Sigmoid colon (tissue), 7 donors: Measurements from ENCODE around the gene CCDC187. TPM values are rescaled to one million over a fixed set of nuclear protein-coding genes. Genes with fewer than 3 reads are reported as not detected.

Experiments
- DNase-seq: peaks from one replicate; pipeline ENCODE4 v3.0.0-alpha.2; 2019
- H3K27ac ChIP-seq, 4 donors: fragments of 200-600 bp; sonication (generic); one replicate each; pipeline ENCODE4 v1.5.1; 2016 to 2019; ENCODE audit warnings: mild to moderate bottlenecking in 1 of 4
- H3K27me3 ChIP-seq, 3 donors: fragments of 200-600 bp; sonication (generic); one replicate each; pipeline ENCODE4 v1.5.1; 2019; ENCODE audit warnings: mild to moderate bottlenecking in 1 of 3
- H3K36me3 ChIP-seq, 4 donors: fragments of 200-600 bp; sonication (generic); one replicate each; pipeline ENCODE4 v1.5.1; 2016 to 2019
- H3K4me1 ChIP-seq, 4 donors: fragments of 200-600 bp; sonication (generic); one replicate each; pipeline ENCODE4 v1.5.1; 2017 to 2019
- H3K4me3 ChIP-seq, 4 donors: fragments of 200-600 bp; sonication (generic); one replicate each; pipeline ENCODE4 v1.5.1; 2017 to 2019; ENCODE audit warnings: mild to moderate bottlenecking in 2 of 4, moderate library complexity in 1 of 4
- H3K9me3 ChIP-seq, 4 donors: fragments of 200-600 bp in 3 of 4; sonication (generic) in 3 of 4; one replicate each; pipeline versions ENCODE4 v1.5.1 to v1.6.1; 2013 to 2019
- EP300 ChIP-seq, 4 donors: sonication (generic); formaldehyde crosslinking; IDR thresholded peaks; one replicate each; pipeline ENCODE4 v1.6.1; 2017; ENCODE audit warnings: antibody characterized with exemption in 4 of 4
- POLR2A ChIP-seq, 2 donors: fragments of 450-650 bp; IDR thresholded peaks; one replicate each; pipeline ENCODE4 v1.6.1; 2016; ENCODE audit warnings: antibody characterized with exemption in 2 of 2, mild to moderate bottlenecking in 2 of 2, moderate library complexity in 2 of 2
- POLR2AphosphoS5 ChIP-seq, 4 donors: sonication (generic); formaldehyde crosslinking; IDR thresholded peaks; one replicate each; pipeline ENCODE4 v1.6.1; 2017; ENCODE audit warnings: antibody characterized with exemption in 4 of 4
- WGBS, 2 donors: extraction: QIAGEN DNeasy Blood & Tissue Kit; methylation state at CpG; one replicate each; pipeline ENCODE4 v1.1.7; 2013; 5-methylcytosine and 5-hydroxymethylcytosine counted together
- intact Hi-C: fragments of 100-400 bp; cut with DNase I; formaldehyde crosslinking; loops from one replicate; pipeline ENCODE4 v1.15.1; 2023
- polyA plus RNA-seq, 3 donors: library from polyadenylated mRNA; stranded (reverse); fragments of 200-250 nt; gene quantifications; one replicate each; pipeline ENCODE4 v1.2.3, GENCODE V29; 2013
- total RNA-seq, 4 donors: library from RNA; depleted of rRNA; stranded (reverse); fragments of >200 nt; gene quantifications; one replicate each; pipeline ENCODE4 v1.1.0, GENCODE V29; 2016
- TF ChIP-seq, protein P1 (sequence below), 4 experiments: fragments of 450-650 bp in 3 of 4; fragments of 200-600 bp in 1 of 4; IDR thresholded peaks; one replicate each; pipeline ENCODE4 v1.5.1; 2016 to 2019; ENCODE audit warnings: antibody characterized with exemption in 4 of 4, mild to moderate bottlenecking in 3 of 4, moderate library complexity in 2 of 4
- donor health status: healthy with polysubstance abuse.
- donor health status: Bipolar disorder and iron deficiency.
- donor health status: healthy.

Gene CCDC187
- total and polyA plus RNA-seq, 7 donors, result 0.32 TPM; not detected in 6

DNA sequence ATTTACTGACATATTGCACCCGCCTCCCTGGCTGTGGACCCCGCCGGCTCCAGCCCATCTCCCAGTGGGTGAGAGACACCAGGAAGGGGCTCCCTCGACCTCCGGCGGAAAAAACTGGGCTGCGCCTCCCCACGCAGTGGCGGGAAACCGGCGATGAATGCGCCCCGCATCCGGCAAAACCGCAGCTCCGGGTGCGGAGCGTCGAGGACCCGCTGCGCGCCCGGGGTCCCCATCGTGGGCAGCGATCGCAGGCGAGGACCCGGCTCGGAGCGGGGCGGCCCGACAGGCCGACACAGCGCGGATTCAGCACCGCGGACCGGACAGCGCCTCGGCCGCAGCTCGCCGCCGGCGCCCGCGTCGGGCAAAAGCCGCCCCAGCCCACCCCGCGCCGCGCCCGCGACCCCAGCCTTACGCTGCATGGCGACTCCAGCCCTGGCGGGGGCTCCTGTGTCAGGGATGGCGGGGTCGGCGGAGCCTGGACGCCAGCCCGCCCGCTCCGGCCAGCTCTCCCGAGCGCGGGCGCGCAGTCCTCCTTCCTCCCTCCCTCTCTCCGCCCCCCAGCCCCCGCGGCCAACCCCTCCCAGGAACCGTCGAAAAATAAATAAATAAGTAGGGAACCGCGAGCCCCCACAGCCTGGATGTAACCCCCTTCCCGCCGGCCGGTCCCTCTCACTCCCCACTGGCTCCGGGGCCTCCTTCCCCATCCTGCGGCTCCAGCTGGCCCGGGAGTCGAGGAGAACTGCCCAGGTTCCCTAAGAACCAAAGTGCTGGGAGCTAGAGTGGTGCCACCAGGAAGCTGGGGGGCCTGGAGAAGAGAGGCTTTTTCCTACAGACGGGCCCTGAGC, 102.1 kb downstream of the CCDC187 start:
- H3K4me3 ChIP-seq, result no peak overlapping the region
- no peaks in the 10 kb centered on the region for H3K9me3 ChIP-seq
- WGBS, 2 donors, result 9 to 22% methylated on average over 85 of the region's 85 CpGs
- peaks cover 84 to 92% (median 90%) of the 10 kb centered on the region in 3 donors for H3K27me3 ChIP-seq
- no peaks in the 10 kb centered on the region for H3K36me3 ChIP-seq
- H3K27ac ChIP-seq, result no peak overlapping the region
- no peak for DNase-seq
- peaks cover 0 to 28% (median 9%) of the 10 kb centered on the region in 4 donors for H3K4me1 ChIP-seq
- intact Hi-C loops, result no loop called here
- TF ChIP-seq POLR2AphosphoS5 (IDR thresholded peaks at IDR 0.05), result no peak
- TF ChIP-seq POLR2A (IDR thresholded peaks at IDR 0.05), result no peak
- TF ChIP-seq EP300 (IDR thresholded peaks at IDR 0.05), result no peak
- TF ChIP-seq, protein P1, sequence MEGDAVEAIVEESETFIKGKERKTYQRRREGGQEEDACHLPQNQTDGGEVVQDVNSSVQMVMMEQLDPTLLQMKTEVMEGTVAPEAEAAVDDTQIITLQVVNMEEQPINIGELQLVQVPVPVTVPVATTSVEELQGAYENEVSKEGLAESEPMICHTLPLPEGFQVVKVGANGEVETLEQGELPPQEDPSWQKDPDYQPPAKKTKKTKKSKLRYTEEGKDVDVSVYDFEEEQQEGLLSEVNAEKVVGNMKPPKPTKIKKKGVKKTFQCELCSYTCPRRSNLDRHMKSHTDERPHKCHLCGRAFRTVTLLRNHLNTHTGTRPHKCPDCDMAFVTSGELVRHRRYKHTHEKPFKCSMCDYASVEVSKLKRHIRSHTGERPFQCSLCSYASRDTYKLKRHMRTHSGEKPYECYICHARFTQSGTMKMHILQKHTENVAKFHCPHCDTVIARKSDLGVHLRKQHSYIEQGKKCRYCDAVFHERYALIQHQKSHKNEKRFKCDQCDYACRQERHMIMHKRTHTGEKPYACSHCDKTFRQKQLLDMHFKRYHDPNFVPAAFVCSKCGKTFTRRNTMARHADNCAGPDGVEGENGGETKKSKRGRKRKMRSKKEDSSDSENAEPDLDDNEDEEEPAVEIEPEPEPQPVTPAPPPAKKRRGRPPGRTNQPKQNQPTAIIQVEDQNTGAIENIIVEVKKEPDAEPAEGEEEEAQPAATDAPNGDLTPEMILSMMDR (IDR thresholded peaks at IDR 0.05), result no peak

DNA sequence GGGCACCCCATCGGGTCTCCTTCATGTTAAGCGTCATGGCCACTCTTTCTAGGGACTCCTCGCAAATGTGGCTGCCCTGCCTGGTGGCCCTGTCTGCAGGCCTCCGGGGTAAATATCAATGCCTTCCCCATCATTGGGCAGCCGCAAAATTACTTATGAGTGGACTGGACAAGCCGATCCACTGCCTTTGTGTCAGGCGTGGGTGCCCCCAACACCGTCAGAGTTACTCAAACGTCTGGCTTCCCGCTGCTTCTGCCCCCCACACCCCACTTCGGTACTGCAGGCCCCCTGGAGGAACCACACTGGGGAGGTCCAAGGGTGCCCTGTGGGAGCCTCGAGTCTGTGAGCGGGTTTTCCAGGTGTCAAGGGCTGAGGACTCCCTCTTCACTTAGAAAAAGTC, 102.7 kb downstream of the CCDC187 start:
- no peak for DNase-seq
- WGBS, 2 donors, result 60 to 63% methylated on average over 13 of the region's 13 CpGs
- H3K27me3 ChIP-seq, result peaks cover 89 to 98% (median 95%) of the 10 kb centered on the region in 3 donors
- H3K36me3 ChIP-seq, result no peaks in the 10 kb centered on the region
- intact Hi-C loops, result no loop called here
- no peak overlapping the region for H3K27ac ChIP-seq
- H3K9me3 ChIP-seq, result no peaks in the 10 kb centered on the region
- H3K4me1 ChIP-seq, result peaks cover 0 to 28% (median 9%) of the 10 kb centered on the region in 4 donors
- no peak overlapping the region for H3K4me3 ChIP-seq
- no peak for TF ChIP-seq POLR2A (IDR thresholded peaks at IDR 0.05)
- TF ChIP-seq, protein P1 (IDR thresholded peaks at IDR 0.05), result no peak
- no peak for TF ChIP-seq POLR2AphosphoS5 (IDR thresholded peaks at IDR 0.05)
- TF ChIP-seq EP300 (IDR thresholded peaks at IDR 0.05), result no peak

DNA sequence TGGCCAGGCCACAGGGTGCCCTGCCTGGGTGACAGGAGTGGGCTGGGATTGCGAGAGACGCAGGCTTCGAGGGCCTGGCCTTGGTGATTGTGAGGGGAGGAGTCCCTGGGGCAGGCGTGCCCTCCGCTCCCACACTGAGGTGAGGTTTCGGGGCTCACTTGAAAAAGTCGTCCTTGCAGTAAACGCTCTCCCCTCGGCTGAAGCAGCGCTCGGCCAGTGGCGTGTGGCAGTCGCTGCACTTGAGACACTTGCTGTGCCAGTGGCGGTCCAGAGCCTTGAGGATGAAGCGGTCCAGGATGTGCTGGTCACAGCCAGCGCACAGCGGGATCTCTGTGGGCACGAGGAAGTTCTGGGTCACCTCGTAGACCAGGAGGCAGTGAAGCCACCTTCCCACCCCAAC, 103.5 kb downstream of the CCDC187 start:
- peaks cover 93 to 100% (median 98%) of the 10 kb centered on the region in 3 donors for H3K27me3 ChIP-seq
- TF ChIP-seq EP300 (IDR thresholded peaks at IDR 0.05) (no peak), POLR2AphosphoS5 (IDR thresholded peaks at IDR 0.05) (no peak), POLR2A (IDR thresholded peaks at IDR 0.05) (no peak)
- TF ChIP-seq, protein P1 (IDR thresholded peaks at IDR 0.05), result no peak
- intact Hi-C loops, result no loop called here

More for the DNA sequence above, 103.5 kb downstream of the CCDC187 start:
- Histone ChIP-seq H3K9me3 (no peaks in the 10 kb centered on the region), H3K4me1 (peaks cover 0 to 28% (median 9%) of the 10 kb centered on the region in 4 donors), H3K4me3 (no peak overlapping the region), H3K36me3 (no peaks in the 10 kb centered on the region), H3K27ac (no peak overlapping the region)
- WGBS, 2 donors, result 58 to 64% methylated on average over 19 of the region's 19 CpGs
- DNase-seq, result no peak

Other genes with a start within 250 kb of the CCDC187 start
- gene NACC2, start 208.8 kb downstream of the CCDC187 start, total RNA-seq, result 10 to 100 TPM; 41.6 to 80.0 (median 65.4) TPM
- 10 to 100 TPM in 1 of 3 donors, 1 to 10 TPM in 2; 3.6 to 14.3 (median 5.1) TPM for gene NACC2, start 208.8 kb downstream of the CCDC187 start, polyA plus RNA-seq
- 10 to 100 TPM; 23.7 to 35.6 (median 30.2) TPM for gene TMEM250, start 185.2 kb downstream of the CCDC187 start, total RNA-seq
- gene TMEM250, start 185.2 kb downstream of the CCDC187 start, polyA plus RNA-seq, result 10 to 100 TPM; 25.4 to 48.4 (median 27.6) TPM
- not detected for gene LHX3, start 99.0 kb downstream of the CCDC187 start, total RNA-seq
- gene LHX3, start 99.0 kb downstream of the CCDC187 start, polyA plus RNA-seq, result not detected
- 1 to 10 TPM; 3.2 to 6.4 (median 4.8) TPM for gene QSOX2, start 58.3 kb downstream of the CCDC187 start, total RNA-seq
- gene QSOX2, start 58.3 kb downstream of the CCDC187 start, polyA plus RNA-seq, result 10 to 100 TPM in 1 of 3 donors, under 1 TPM in 2; 0.60 to 10.1 (median 0.69) TPM
- gene GPSM1, start 23.4 kb upstream of the CCDC187 start, total RNA-seq, result 10 to 100 TPM in 2 of 4 donors, 1 to 10 TPM in 2; 5.0 to 16.1 (median 12.2) TPM
- gene GPSM1, start 23.4 kb upstream of the CCDC187 start, polyA plus RNA-seq, result 1 to 10 TPM; 2.3 to 4.8 (median 2.4) TPM
- gene DNLZ, start 59.6 kb upstream of the CCDC187 start, total RNA-seq, result 10 to 100 TPM; 19.7 to 41.9 (median 37.8) TPM
- gene DNLZ, start 59.6 kb upstream of the CCDC187 start, polyA plus RNA-seq, result 10 to 100 TPM in 2 of 3 donors, 1 to 10 TPM in 1; 8.4 to 11.6 (median 10.2) TPM
- gene CARD9, start 69.6 kb upstream of the CCDC187 start, total RNA-seq, result 1 to 10 TPM; 1.5 to 6.9 (median 2.3) TPM
- 1 to 10 TPM; 1.8 to 3.0 (median 2.3) TPM for gene CARD9, start 69.6 kb upstream of the CCDC187 start, polyA plus RNA-seq
- gene SNAPC4, start 96.1 kb upstream of the CCDC187 start, total RNA-seq, result 10 to 100 TPM in 1 of 4 donors, 1 to 10 TPM in 3; 2.6 to 10.8 (median 5.1) TPM
- gene SNAPC4, start 96.1 kb upstream of the CCDC187 start, polyA plus RNA-seq, result 10 to 100 TPM in 1 of 3 donors, 1 to 10 TPM in 2; 1.4 to 10.4 (median 1.8) TPM
- 10 to 100 TPM; 23.2 to 42.7 (median 32.9) TPM for gene ENTR1, start 106.5 kb upstream of the CCDC187 start, total RNA-seq
- gene ENTR1, start 106.5 kb upstream of the CCDC187 start, polyA plus RNA-seq, result 10 to 100 TPM; 16.2 to 47.2 (median 17.6) TPM
- 10 to 100 TPM; 22.9 to 28.5 (median 25.6) TPM for gene PMPCA, start 106.6 kb upstream of the CCDC187 start, total RNA-seq
- gene PMPCA, start 106.6 kb upstream of the CCDC187 start, polyA plus RNA-seq, result 10 to 100 TPM; 24.6 to 49.9 (median 30.3) TPM
- gene INPP5E, start 135.8 kb upstream of the CCDC187 start, total RNA-seq, result 10 to 100 TPM in 1 of 4 donors, 1 to 10 TPM in 3; 4.6 to 12.2 (median 6.6) TPM
- gene INPP5E, start 135.8 kb upstream of the CCDC187 start, polyA plus RNA-seq, result 1 to 10 TPM; 1.8 to 7.5 (median 2.3) TPM
- 10 to 100 TPM; 22.9 to 33.9 (median 30.2) TPM for gene SEC16A, start 178.9 kb upstream of the CCDC187 start, total RNA-seq
- gene SEC16A, start 178.9 kb upstream of the CCDC187 start, polyA plus RNA-seq, result 10 to 100 TPM; 22.8 to 57.0 (median 24.5) TPM
- gene NOTCH1, start 242.0 kb upstream of the CCDC187 start, total RNA-seq, result 10 to 100 TPM; 16.6 to 36.0 (median 31.8) TPM
- 10 to 100 TPM in 1 of 3 donors, 1 to 10 TPM in 2; 1.8 to 30.8 (median 3.7) TPM for gene NOTCH1, start 242.0 kb upstream of the CCDC187 start, polyA plus RNA-seq